ENCODE measurements around the gene SPECC1.

DNA sequence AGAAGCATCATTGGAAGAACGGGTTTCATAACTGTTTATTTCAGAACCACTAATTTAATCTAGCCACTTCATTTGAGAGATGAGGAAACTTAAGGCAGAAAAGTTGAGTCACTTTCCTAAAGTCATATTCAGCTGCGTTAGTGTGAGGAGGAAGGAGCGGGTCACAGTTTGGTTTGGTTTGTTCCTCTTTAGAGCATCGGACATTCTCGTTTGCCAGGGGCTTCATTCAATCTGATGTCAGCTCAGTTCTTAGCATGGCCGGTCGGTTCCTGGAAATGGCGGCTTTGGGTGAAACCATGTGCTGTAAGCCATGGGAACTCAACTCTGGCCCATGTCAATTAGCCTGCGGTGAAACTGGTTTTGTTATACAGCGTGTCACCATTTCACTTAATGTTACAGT is 271.7 kb downstream of the SPECC1 start:
- TF ChIP-seq NFRKB (IDR thresholded peaks at IDR 0.05) (no peak), FOXK2 (IDR thresholded peaks at IDR 0.05) (no peak), TARDBP (IDR thresholded peaks at IDR 0.05) (no peak), ZNF384 (IDR thresholded peaks at IDR 0.05) (no peak), ELF4 (IDR thresholded peaks at IDR 0.05) (no peak), SUZ12 (IDR thresholded peaks at IDR 0.05) (no peak), HDGF (IDR thresholded peaks at IDR 0.05; ENCODE audit: borderline replicate concordance) (no peak), BHLHE40 (IDR thresholded peaks at IDR 0.05; ENCODE audit: borderline replicate concordance) (no peak)

Measured in HEK293T (cell line).